Naive thymus-derived CD4-positive, alpha-beta T cell (primary cell): ENCODE results near the gene PALLD. TPM values are rescaled to one million over a fixed set of nuclear protein-coding genes. Genes with fewer than 3 reads are reported as not detected.
A peak's percentile ranks its signal among the peaks of the same experiment; 100 is the strongest.

ENCODE experiments used
- ATAC-seq: fragments of 150-1000 bp; cut with Tn5 transposase; 2 replicates; pipeline ENCODE4 v1.10.0; 2021; ENCODE audit warnings: mild to moderate bottlenecking, moderate library complexity
- CTCF ChIA-PET: fragments of 350-600 bp; sonication (Branson Sonifier 250); formaldehyde crosslinking; loops from one replicate; lab custom pipeline; 2021; ENCODE audit warnings: antibody characterized with exemption; lab: Charles Lee
- POLR2A ChIA-PET: fragments of 350-600 bp; sonication (Branson Sonifier 250); formaldehyde crosslinking; loops from one replicate; lab custom pipeline; 2021; ENCODE audit warnings: antibody characterized with exemption, inconsistent platforms; lab: Charles Lee
- DNase-seq, 9 donors: peaks; one replicate each; pipeline versions ENCODE4 v3.0.0 to v3.0.0-alpha.2; 2020 to 2022; ENCODE audit warnings: mixed read lengths in 1 of 9
- H3K27ac ChIP-seq: one replicate; pipeline ENCODE4 v1.7.0; 2013; ENCODE audit warnings: mild to moderate bottlenecking, low read depth, low read length, moderate library complexity
- H3K27me3 ChIP-seq, 2 donors: one replicate each; pipeline ENCODE4 v1.7.0; 2013; ENCODE audit warnings: low read length in 2 of 2, mild to moderate bottlenecking in 2 of 2, moderate library complexity in 2 of 2; ENCODE audit not compliant: control insufficient read depth in 2 of 2, insufficient read depth in 2 of 2
- H3K36me3 ChIP-seq, 3 experiments: 1 replicate in 2 of 3; 2 replicates in 1 of 3; pipeline ENCODE4 v1.7.0; 2013; ENCODE audit warnings: low read length in 3 of 3, mild to moderate bottlenecking in 3 of 3, moderate library complexity in 1 of 3; ENCODE audit not compliant: insufficient read depth in 3 of 3, control insufficient read depth in 2 of 3
- H3K4me1 ChIP-seq, 2 donors: one replicate each; pipeline ENCODE4 v1.7.0; 2013; ENCODE audit warnings: low read length in 2 of 2, mild to moderate bottlenecking in 2 of 2, moderate library complexity in 1 of 2; ENCODE audit not compliant: control insufficient read depth in 2 of 2, insufficient read depth in 2 of 2
- H3K4me3 ChIP-seq: 2 replicates; pipeline ENCODE4 v1.7.0; 2013; ENCODE audit warnings: mild to moderate bottlenecking, low read length
- H3K9me3 ChIP-seq, 3 experiments: 1 replicate in 2 of 3; 2 replicates in 1 of 3; pipeline ENCODE4 v1.7.0; 2013; ENCODE audit warnings: low read length in 3 of 3; ENCODE audit not compliant: control insufficient read depth in 2 of 3
- H3K27ac Mint-ChIP-seq, 9 donors: one replicate each; pipeline ENCODE4 v1.8.0; 2020 to 2022; ENCODE audit warnings: mixed read lengths in 9 of 9, mild to moderate bottlenecking in 8 of 9, moderate library complexity in 5 of 9, inconsistent platforms in 2 of 9
- H3K27me3 Mint-ChIP-seq, 5 donors: one replicate each; pipeline ENCODE4 v1.8.0; 2021 to 2022; ENCODE audit warnings: mixed read lengths in 5 of 5, mild to moderate bottlenecking in 1 of 5
- H3K36me3 Mint-ChIP-seq, 5 donors: one replicate each; pipeline ENCODE4 v1.8.0; 2020 to 2022; ENCODE audit warnings: mixed read lengths in 5 of 5, mild to moderate bottlenecking in 3 of 5, inconsistent platforms in 1 of 5
- H3K4me1 Mint-ChIP-seq, 7 donors: one replicate each; pipeline ENCODE4 v1.8.0; 2020 to 2022; ENCODE audit warnings: mixed read lengths in 7 of 7, mild to moderate bottlenecking in 3 of 7, inconsistent platforms in 1 of 7
- H3K4me3 Mint-ChIP-seq, 10 donors: one replicate each; pipeline ENCODE4 v1.8.0; 2020 to 2022; ENCODE audit warnings: mild to moderate bottlenecking in 10 of 10, mixed read lengths in 10 of 10, moderate library complexity in 6 of 10, inconsistent platforms in 2 of 10
- H3K9me3 Mint-ChIP-seq, 11 donors: one replicate each; pipeline ENCODE4 v1.8.0; 2020 to 2022; ENCODE audit warnings: mixed read lengths in 11 of 11, mild to moderate bottlenecking in 4 of 11, inconsistent platforms in 1 of 11, moderate library complexity in 1 of 11
- intact Hi-C, 2 donors: fragments of 100-400 bp; cut with micrococcal nuclease; formaldehyde crosslinking; loops; one replicate each; pipeline ENCODE4 v1.15.1; 2023
- polyA plus RNA-seq, 2 donors: library from polyadenylated mRNA; unstranded; fragments of 300-500 nt; fragmentation: Illumina TruSeq; gene quantifications; one replicate each; pipeline ENCODE4 v1.2.3, GENCODE V29; 2021
- total RNA-seq, 6 experiments: library from RNA in 5 of 6; stranded (reverse) in 5 of 6; gene quantifications; 1 replicate in 5 of 6; 2 replicates in 1 of 6; pipeline ENCODE4 v1.2.3 and lab custom pipeline; 2021 to 2026

PALLD gene
- total and polyA plus RNA-seq, 7 experiments from 2014 or later: 0.51 to 11.9 (median 0.76) TPM

- DNase-seq: no peak
- Mint-ChIP-seq H3K27ac (no peak overlapping the region), H3K4me3 (no peak overlapping the region), H3K9me3 (peaks cover 0 to 7% (median 0%) of the 10 kb centered on the region in 11 donors), H3K36me3 (peaks cover 0 to 14% (median 4%) of the 10 kb centered on the region in 5 donors), H3K27me3 (peaks cover 0 to 11% (median 0%) of the 10 kb centered on the region in 5 donors), H3K4me1 (peaks cover 0 to 40% (median 0%) of the 10 kb centered on the region in 7 donors)
- Histone ChIP-seq H3K36me3 (no peaks in the 10 kb centered on the region), H3K9me3 (no peaks in the 10 kb centered on the region), H3K4me3 (no peak overlapping the region), H3K27ac (no peak overlapping the region), H3K4me1 (no peaks in the 10 kb centered on the region), H3K27me3 (no peaks in the 10 kb centered on the region)
- ATAC-seq: no peak
- intact Hi-C loops: no loop called here
- ChIA-PET CTCF (no interaction called here), POLR2A (no interaction called here)
Measured at GRCh38 chr4:168859100-168859499, 362.2 kb downstream of the PALLD start.

GRCh38 chr4:168859888-168860694 is 363.2 kb downstream of the PALLD start:
- no peak overlapping the region for H3K4me3 Mint-ChIP-seq
- Histone ChIP-seq H3K27me3 (no peaks in the 10 kb centered on the region), H3K4me1 (no peaks in the 10 kb centered on the region), H3K36me3 (no peaks in the 10 kb centered on the region), H3K27ac (no peak overlapping the region), H3K9me3 (no peaks in the 10 kb centered on the region), H3K4me3 (no peak overlapping the region)
- H3K4me1 Mint-ChIP-seq: peaks cover 0 to 41% (median 0%) of the 10 kb centered on the region in 7 donors
- H3K9me3 Mint-ChIP-seq: peaks cover 0 to 7% (median 0%) of the 10 kb centered on the region in 11 donors
- H3K27ac Mint-ChIP-seq: peak overlapping the region in 1 of 9 donors; percentile 51
- POLR2A ChIA-PET: no interaction called here
- ATAC-seq: no peak
- no peak for DNase-seq
- H3K36me3 Mint-ChIP-seq: peaks cover 0 to 13% (median 4%) of the 10 kb centered on the region in 5 donors
- CTCF ChIA-PET: no interaction called here
- intact Hi-C loops: no loop called here
- H3K27me3 Mint-ChIP-seq: peaks cover 0 to 11% (median 0%) of the 10 kb centered on the region in 5 donors

GRCh38 chr4:168860827-168861226 is 364.0 kb downstream of the PALLD start:
- no peaks in the 10 kb centered on the region for H3K9me3 ChIP-seq
- Mint-ChIP-seq H3K36me3 (peaks cover 0 to 8% (median 4%) of the 10 kb centered on the region in 5 donors), H3K4me3 (no peak overlapping the region), H3K27me3 (peaks cover 0 to 11% (median 0%) of the 10 kb centered on the region in 5 donors), H3K4me1 (peaks cover 0 to 38% (median 0%) of the 10 kb centered on the region in 7 donors), H3K9me3 (peaks cover 0 to 3% (median 0%) of the 10 kb centered on the region in 11 donors), H3K27ac (no peak overlapping the region)
- H3K36me3 ChIP-seq: no peaks in the 10 kb centered on the region
- H3K27ac ChIP-seq: no peak overlapping the region
- H3K4me3 ChIP-seq: no peak overlapping the region
- no peaks in the 10 kb centered on the region for H3K4me1 ChIP-seq
- intact Hi-C loops: no loop called here
- DNase-seq (no peak), ATAC-seq (no peak)
- CTCF ChIA-PET: no interaction called here
- POLR2A ChIA-PET: no interaction called here
- no peaks in the 10 kb centered on the region for H3K27me3 ChIP-seq

GRCh38 chr4:168863719-168864647 is 367.1 kb downstream of the PALLD start:
- POLR2A ChIA-PET: no interaction called here
- no peak overlapping the region for H3K27ac ChIP-seq
- peak overlapping the region in 1 of 9 donors; percentile 35 for H3K27ac Mint-ChIP-seq
- ATAC-seq (no peak), DNase-seq (no peak)
- CTCF ChIA-PET: no interaction called here
- peaks cover 0 to 10% (median 4%) of the 10 kb centered on the region in 5 donors for H3K36me3 Mint-ChIP-seq
- peaks cover 0 to 11% (median 0%) of the 10 kb centered on the region in 5 donors for H3K27me3 Mint-ChIP-seq
- H3K4me3 Mint-ChIP-seq: no peak overlapping the region
- no peaks in the 10 kb centered on the region for H3K9me3 Mint-ChIP-seq
- H3K4me3 ChIP-seq: no peak overlapping the region
- no peaks in the 10 kb centered on the region for H3K4me1 ChIP-seq
- H3K9me3 ChIP-seq: no peaks in the 10 kb centered on the region
- intact Hi-C loops: no loop called here
- H3K36me3 ChIP-seq: no peaks in the 10 kb centered on the region
- H3K27me3 ChIP-seq: no peaks in the 10 kb centered on the region
- peaks cover 0 to 42% (median 0%) of the 10 kb centered on the region in 7 donors for H3K4me1 Mint-ChIP-seq

- Histone ChIP-seq H3K27ac (no peak overlapping the region), H3K36me3 (no peaks in the 10 kb centered on the region), H3K4me3 (no peak overlapping the region), H3K9me3 (no peaks in the 10 kb centered on the region), H3K4me1 (no peaks in the 10 kb centered on the region), H3K27me3 (no peaks in the 10 kb centered on the region)
- no peak for DNase-seq
- H3K36me3 Mint-ChIP-seq: peaks cover 0 to 16% (median 3%) of the 10 kb centered on the region in 5 donors
- H3K27me3 Mint-ChIP-seq: peaks cover 0 to 14% (median 6%) of the 10 kb centered on the region in 5 donors
- no peaks in the 10 kb centered on the region for H3K9me3 Mint-ChIP-seq
- peaks cover 0 to 41% (median 0%) of the 10 kb centered on the region in 7 donors for H3K4me1 Mint-ChIP-seq
- POLR2A ChIA-PET: no interaction called here
- ATAC-seq: no peak
- no peak overlapping the region for H3K4me3 Mint-ChIP-seq
- intact Hi-C loops: no loop called here
- CTCF ChIA-PET: no interaction called here
- no peak overlapping the region for H3K27ac Mint-ChIP-seq
Measured at GRCh38 chr4:168864821-168865541, 368.1 kb downstream of the PALLD start.

- ChIA-PET POLR2A (no interaction called here), CTCF (no interaction called here)
- DNase-seq: no peak
- no peak for ATAC-seq
- Histone ChIP-seq H3K27ac (no peak overlapping the region), H3K4me3 (no peak overlapping the region), H3K9me3 (no peaks in the 10 kb centered on the region), H3K36me3 (no peaks in the 10 kb centered on the region), H3K27me3 (no peaks in the 10 kb centered on the region), H3K4me1 (no peaks in the 10 kb centered on the region)
- intact Hi-C loops: no loop called here
- H3K36me3 Mint-ChIP-seq: peaks cover 0 to 14% (median 0%) of the 10 kb centered on the region in 5 donors
- H3K4me3 Mint-ChIP-seq: no peak overlapping the region
- peaks cover 0 to 12% (median 6%) of the 10 kb centered on the region in 5 donors for H3K27me3 Mint-ChIP-seq
- no peak overlapping the region for H3K27ac Mint-ChIP-seq
- H3K4me1 Mint-ChIP-seq: peaks cover 0 to 37% (median 0%) of the 10 kb centered on the region in 7 donors
- no peaks in the 10 kb centered on the region for H3K9me3 Mint-ChIP-seq
Measured at GRCh38 chr4:168865854-168866253, 369.0 kb downstream of the PALLD start.
